K562 (cell line): Measurements from ENCODE around the gene USP8. TPM values are rescaled to one million over a fixed set of nuclear protein-coding genes. Genes with fewer than 3 reads are reported as not detected.
A peak's percentile ranks its signal among the peaks of the same experiment; 100 is the strongest.

Experiments used
- HMGN3 ChIP-seq: IDR thresholded peaks from 2 replicates; pipeline ENCODE4 v1.6.1; 2011; ENCODE audit warnings: borderline replicate concordance, low read depth, mild to moderate bottlenecking, mixed read lengths, low read length; ENCODE audit not compliant: insufficient read length; ENCODE audit errors: extremely low read depth
- KLF1 ChIP-seq: fragments of 450-650 bp; IDR thresholded peaks from 2 replicates; pipeline ENCODE4 v1.6.1; 2016; ENCODE audit warnings: missing genetic modification characterization, missing compliant biosample characterization
- MAZ ChIP-seq, 2 experiments: fragments of 450-650 bp in 1 of 2; sonication (generic) in 1 of 2; formaldehyde crosslinking; IDR thresholded peaks in 1 of 2; conservative IDR thresholded peaks in 1 of 2; 2 replicates each; pipeline versions ENCODE4 v1.4.0 to v1.5.0; 2020; ENCODE audit warnings: mild to moderate bottlenecking in 1 of 2, missing genetic modification reagents in 1 of 2
- NFIC ChIP-seq: fragments of 450-650 bp; IDR thresholded peaks from 2 replicates; pipeline ENCODE4 v1.6.1; 2017; ENCODE audit warnings: mild to moderate bottlenecking, inconsistent platforms
- NONO ChIP-seq, 2 experiments: fragments of 200-400 bp in 1 of 2; fragments of 450-650 bp in 1 of 2; formaldehyde crosslinking in 1 of 2; IDR thresholded peaks; 2 replicates each; pipeline ENCODE4 v1.6.1; 2017; ENCODE audit warnings: low read depth in 2 of 2, mild to moderate bottlenecking in 2 of 2, moderate library complexity in 2 of 2, low read length in 1 of 2
- RUNX1 ChIP-seq: sonication (generic); IDR thresholded peaks from 2 replicates; pipeline ENCODE4 v1.6.1; 2016; ENCODE audit warnings: antibody characterized with exemption, low read depth
- SMAD3 ChIP-seq: fragments of 450-650 bp; formaldehyde crosslinking; conservative IDR thresholded peaks from 2 replicates; pipeline ENCODE4 v1.4.0; 2020; ENCODE audit warnings: mild to moderate bottlenecking
- SNIP1 ChIP-seq: fragments of 450-650 bp; IDR thresholded peaks from 2 replicates; pipeline ENCODE4 v1.7.1; 2017; ENCODE audit warnings: low read depth, mild to moderate bottlenecking
- TAF7 ChIP-seq: fragments of 450-650 bp; IDR thresholded peaks from 2 replicates; pipeline ENCODE4 v1.6.1; 2016; ENCODE audit warnings: missing genetic modification characterization, missing compliant biosample characterization
- ZFPM2 ChIP-seq: fragments of 250-450 bp; sonication (Bioruptor Pico); IDR thresholded peaks from 2 replicates; pipeline ENCODE4 v1.5.1; 2022; ENCODE audit warnings: mild to moderate bottlenecking
- ZNF644 ChIP-seq: fragments of 200-800 bp; sonication (Bioruptor generic); IDR thresholded peaks from 2 replicates; pipeline ENCODE4 v1.6.1; 2016; ENCODE audit warnings: low read depth, missing genetic modification characterization, missing compliant biosample characterization
- ZSCAN29 ChIP-seq: fragments of 450-650 bp; IDR thresholded peaks from 2 replicates; pipeline ENCODE4 v1.6.1; 2017
- polyA plus RNA-seq, 8 experiments: library from polyadenylated mRNA; depleted of rRNA in 4 of 8; stranded (reverse) in 5 of 8; unstranded in 3 of 8; fragments of >200 nt; fragmentation: Nextera tagmentation in 2 of 8; fragmentation: Illumina TruSeq in 1 of 8; extraction: Ambion mirVana in 2 of 8; extraction: Trizol in 1 of 8; gene quantifications; 2 replicates each; pipeline versions ENCODE4 v1.2.1 to v1.2.3, GENCODE V29; 2011 to 2014; ENCODE audit warnings: inconsistent platforms in 1 of 8, missing spikeins in 1 of 8
- total RNA-seq, 7 experiments: library from RNA; depleted of rRNA in 6 of 7; stranded (reverse); fragments of >200 nt in 6 of 7; fragmentation: Illumina TruSeq in 2 of 7; extraction: Trizol in 2 of 7; gene quantifications; 2 replicates each; pipeline versions ENCODE4 v1.2.1 to v1.2.3, GENCODE V29; 2011 to 2021; ENCODE audit warnings: low replicate concordance in 1 of 7
- TF ChIP-seq, protein P1 (sequence below): fragments of 450-650 bp; IDR thresholded peaks from 2 replicates; pipeline ENCODE4 v1.6.1; 2016; ENCODE audit warnings: low read depth
- TF ChIP-seq, protein P2 (sequence below): fragments of 250-450 bp; sonication (Bioruptor Pico); IDR thresholded peaks from 2 replicates; pipeline ENCODE4 v1.4.0; 2020; ENCODE audit warnings: mild to moderate bottlenecking, moderate library complexity
- TF ChIP-seq, protein P3 (sequence below): fragments of 450-650 bp; IDR thresholded peaks from 2 replicates; pipeline ENCODE4 v1.6.1; 2016; ENCODE audit warnings: missing biosample characterization, missing genetic modification characterization

The USP8 gene
- total and polyA plus RNA-seq, 9 of the 15 experiments (the other 6 are each of a cell fraction or from before 2014, with no cell fraction given): 35.1 to 58.4 (median 46.1) TPM

DNA sequence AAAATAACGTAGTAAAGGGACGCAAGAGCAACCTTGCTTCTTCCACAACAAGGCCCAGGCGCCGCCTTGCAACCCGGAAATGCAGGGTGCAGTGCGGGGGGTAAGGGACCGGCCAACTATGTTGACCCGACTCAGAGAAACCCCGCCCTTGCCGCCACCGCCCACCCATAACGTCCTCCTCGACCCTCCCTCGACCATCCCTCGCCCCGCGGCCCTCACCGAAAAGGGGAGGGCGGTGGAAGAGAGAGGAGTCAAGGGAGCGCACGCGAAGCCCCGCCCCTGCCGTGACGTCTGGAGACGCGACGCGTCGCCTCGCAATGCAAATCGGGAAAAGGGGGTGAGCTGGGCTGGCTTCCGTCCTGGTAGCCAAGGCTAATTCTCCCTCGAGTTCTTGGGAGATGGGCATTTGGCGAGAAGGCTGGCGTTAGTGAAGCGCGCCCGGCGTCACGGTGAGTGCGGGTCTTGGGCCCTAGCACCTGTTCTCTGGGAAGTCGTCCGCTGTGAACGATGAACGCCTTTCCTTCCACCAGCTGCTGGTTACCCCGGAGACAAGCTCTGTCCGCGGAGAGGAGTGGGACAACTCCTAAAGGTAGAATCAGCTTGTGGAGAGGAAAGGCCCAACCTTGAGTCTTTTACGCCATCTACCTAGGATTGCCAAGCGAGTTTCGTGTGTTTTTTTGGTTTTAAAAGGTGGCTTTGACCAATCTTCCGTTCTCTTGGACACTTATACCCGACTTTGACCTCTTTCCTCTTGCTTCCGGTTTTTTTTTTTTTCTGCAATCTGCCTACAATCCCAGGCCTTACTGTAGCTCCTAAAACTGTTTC is at the start of gene USP8 (continued):
- TF ChIP-seq, protein P1, sequence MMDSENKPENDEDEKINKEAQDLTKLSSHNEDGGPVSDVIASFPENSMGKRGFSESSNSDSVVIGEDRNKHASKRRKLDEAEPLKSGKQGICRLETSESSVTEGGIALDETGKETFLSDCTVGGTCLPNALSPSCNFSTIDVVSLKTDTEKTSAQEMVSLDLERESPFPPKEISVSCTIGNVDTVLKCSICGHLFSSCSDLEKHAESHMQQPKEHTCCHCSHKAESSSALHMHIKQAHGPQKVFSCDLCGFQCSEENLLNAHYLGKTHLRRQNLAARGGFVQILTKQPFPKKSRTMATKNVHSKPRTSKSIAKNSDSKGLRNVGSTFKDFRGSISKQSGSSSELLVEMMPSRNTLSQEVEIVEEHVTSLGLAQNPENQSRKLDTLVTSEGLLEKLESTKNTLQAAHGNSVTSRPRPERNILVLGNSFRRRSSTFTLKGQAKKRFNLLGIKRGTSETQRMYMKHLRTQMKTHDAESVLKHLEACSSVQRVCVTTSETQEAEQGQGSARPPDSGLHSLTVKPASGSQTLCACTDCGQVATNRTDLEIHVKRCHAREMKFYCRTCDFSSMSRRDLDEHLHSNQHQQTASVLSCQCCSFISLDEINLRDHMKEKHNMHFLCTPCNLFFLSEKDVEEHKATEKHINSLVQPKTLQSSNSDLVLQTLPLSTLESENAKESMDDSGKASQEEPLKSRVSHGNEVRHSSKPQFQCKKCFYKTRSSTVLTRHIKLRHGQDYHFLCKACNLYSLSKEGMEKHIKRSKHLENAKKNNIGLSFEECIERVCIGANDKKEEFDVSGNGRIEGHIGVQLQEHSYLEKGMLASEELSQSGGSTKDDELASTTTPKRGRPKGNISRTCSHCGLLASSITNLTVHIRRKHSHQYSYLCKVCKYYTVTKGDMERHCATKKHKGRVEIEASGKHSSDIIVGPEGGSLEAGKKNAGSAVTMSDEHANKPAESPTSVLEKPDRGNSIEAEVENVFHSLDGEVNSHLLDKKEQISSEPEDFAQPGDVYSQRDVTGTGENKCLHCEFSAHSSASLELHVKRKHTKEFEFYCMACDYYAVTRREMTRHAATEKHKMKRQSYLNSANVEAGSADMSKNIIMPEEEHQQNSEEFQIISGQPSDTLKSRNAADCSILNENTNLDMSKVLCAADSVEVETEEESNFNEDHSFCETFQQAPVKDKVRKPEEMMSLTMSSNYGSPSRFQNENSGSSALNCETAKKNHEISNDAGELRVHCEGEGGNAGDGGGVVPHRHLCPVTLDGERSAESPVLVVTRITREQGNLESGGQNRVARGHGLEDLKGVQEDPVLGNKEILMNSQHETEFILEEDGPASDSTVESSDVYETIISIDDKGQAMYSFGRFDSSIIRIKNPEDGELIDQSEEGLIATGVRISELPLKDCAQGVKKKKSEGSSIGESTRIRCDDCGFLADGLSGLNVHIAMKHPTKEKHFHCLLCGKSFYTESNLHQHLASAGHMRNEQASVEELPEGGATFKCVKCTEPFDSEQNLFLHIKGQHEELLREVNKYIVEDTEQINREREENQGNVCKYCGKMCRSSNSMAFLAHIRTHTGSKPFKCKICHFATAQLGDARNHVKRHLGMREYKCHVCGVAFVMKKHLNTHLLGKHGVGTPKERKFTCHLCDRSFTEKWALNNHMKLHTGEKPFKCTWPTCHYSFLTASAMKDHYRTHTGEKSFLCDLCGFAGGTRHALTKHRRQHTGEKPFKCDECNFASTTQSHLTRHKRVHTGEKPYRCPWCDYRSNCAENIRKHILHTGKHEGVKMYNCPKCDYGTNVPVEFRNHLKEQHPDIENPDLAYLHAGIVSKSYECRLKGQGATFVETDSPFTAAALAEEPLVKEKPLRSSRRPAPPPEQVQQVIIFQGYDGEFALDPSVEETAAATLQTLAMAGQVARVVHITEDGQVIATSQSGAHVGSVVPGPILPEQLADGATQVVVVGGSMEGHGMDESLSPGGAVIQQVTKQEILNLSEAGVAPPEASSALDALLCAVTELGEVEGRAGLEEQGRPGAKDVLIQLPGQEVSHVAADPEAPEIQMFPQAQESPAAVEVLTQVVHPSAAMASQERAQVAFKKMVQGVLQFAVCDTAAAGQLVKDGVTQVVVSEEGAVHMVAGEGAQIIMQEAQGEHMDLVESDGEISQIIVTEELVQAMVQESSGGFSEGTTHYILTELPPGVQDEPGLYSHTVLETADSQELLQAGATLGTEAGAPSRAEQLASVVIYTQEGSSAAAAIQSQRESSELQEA: no peak
- peak; percentile 93 to 99 for TF ChIP-seq MAZ (CRISPR knock-in tag; conservative IDR thresholded peaks at IDR 0.05 in 1 of 2, IDR thresholded peaks at IDR 0.05 in 1 of 2)
- TF ChIP-seq ZNF644 (tag): no peak
- peak; percentile 31; the same call in 1 of the 2 replicates for TF ChIP-seq NFIC
- no peak for TF ChIP-seq SNIP1
- TF ChIP-seq, protein P2, sequence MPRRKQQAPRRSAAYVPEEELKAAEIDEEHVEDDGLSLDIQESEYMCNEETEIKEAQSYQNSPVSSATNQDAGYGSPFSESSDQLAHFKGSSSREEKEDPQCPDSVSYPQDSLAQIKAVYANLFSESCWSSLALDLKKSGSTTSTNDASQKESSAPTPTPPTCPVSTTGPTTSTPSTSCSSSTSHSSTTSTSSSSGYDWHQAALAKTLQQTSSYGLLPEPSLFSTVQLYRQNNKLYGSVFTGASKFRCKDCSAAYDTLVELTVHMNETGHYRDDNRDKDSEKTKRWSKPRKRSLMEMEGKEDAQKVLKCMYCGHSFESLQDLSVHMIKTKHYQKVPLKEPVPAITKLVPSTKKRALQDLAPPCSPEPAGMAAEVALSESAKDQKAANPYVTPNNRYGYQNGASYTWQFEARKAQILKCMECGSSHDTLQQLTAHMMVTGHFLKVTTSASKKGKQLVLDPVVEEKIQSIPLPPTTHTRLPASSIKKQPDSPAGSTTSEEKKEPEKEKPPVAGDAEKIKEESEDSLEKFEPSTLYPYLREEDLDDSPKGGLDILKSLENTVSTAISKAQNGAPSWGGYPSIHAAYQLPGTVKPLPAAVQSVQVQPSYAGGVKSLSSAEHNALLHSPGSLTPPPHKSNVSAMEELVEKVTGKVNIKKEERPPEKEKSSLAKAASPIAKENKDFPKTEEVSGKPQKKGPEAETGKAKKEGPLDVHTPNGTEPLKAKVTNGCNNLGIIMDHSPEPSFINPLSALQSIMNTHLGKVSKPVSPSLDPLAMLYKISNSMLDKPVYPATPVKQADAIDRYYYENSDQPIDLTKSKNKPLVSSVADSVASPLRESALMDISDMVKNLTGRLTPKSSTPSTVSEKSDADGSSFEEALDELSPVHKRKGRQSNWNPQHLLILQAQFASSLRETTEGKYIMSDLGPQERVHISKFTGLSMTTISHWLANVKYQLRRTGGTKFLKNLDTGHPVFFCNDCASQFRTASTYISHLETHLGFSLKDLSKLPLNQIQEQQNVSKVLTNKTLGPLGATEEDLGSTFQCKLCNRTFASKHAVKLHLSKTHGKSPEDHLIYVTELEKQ (CRISPR knock-in tag): no peak
- TF ChIP-seq, protein P3, sequence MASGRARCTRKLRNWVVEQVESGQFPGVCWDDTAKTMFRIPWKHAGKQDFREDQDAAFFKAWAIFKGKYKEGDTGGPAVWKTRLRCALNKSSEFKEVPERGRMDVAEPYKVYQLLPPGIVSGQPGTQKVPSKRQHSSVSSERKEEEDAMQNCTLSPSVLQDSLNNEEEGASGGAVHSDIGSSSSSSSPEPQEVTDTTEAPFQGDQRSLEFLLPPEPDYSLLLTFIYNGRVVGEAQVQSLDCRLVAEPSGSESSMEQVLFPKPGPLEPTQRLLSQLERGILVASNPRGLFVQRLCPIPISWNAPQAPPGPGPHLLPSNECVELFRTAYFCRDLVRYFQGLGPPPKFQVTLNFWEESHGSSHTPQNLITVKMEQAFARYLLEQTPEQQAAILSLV (tag): no peak
- TF ChIP-seq ZSCAN29: no peak
- TF ChIP-seq HMGN3: peak; percentile 68
- peak; percentile 26; the same call in 1 of the 2 replicates for TF ChIP-seq TAF7 (tag)
- no peak for TF ChIP-seq KLF1 (tag)
- TF ChIP-seq SMAD3 (CRISPR knock-in tag): no peak; the same call in 1 of the 2 replicates
- no peak for TF ChIP-seq RUNX1
- no peak for TF ChIP-seq ZFPM2 (CRISPR knock-in tag)
- no peak for TF ChIP-seq NONO (IDR thresholded peaks at IDR 0.05; ENCODE audit: low read depth in 2 of 2, low read length in 1 of 2)
